H1 (cell line): ENCODE data around the gene MAP7. TPM values are rescaled to one million over a fixed set of nuclear protein-coding genes. Genes with fewer than 3 reads are reported as not detected.

Source experiments
- CTCF ChIA-PET: fragments of 300-600 bp; sonication (Branson Sonifier 250); formaldehyde crosslinking; loops from one replicate; lab custom pipeline; 2021; ENCODE audit not compliant: partially characterized antibody; lab: Charles Lee
- POLR2A ChIA-PET: fragments of 300-600 bp; sonication (Branson Sonifier 250); formaldehyde crosslinking; loops from one replicate; lab custom pipeline; 2021; ENCODE audit warnings: inconsistent platforms; ENCODE audit not compliant: partially characterized antibody; lab: Charles Lee
- DNase-seq, 2 experiments: peaks; one replicate each; pipeline versions ENCODE4 v3.0.0 to v3.0.0-alpha.2; 2010 to 2022; ENCODE audit warnings: low spot score in 2 of 2, low read depth in 1 of 2, mixed read lengths in 1 of 2
- FAIRE-seq: peaks from 2 replicates; lab custom pipeline; 2011; peaks lifted over from hg19 to GRCh38; lab: Jason Lieb, UNC
- H2AFZ ChIP-seq: 2 replicates; pipeline ENCODE4 v1.8.1; 2012; ENCODE audit warnings: low read length, inconsistent platforms
- H2AK5ac ChIP-seq: 2 replicates; pipeline ENCODE4 v1.6.1; 2013; ENCODE audit warnings: low read depth, low read length
- H2BK120ac ChIP-seq: replicated peaks from 2 replicates; pipeline ENCODE3; 2013; ENCODE audit warnings: low read depth, low read length, inconsistent platforms
- H2BK12ac ChIP-seq: 2 replicates; pipeline ENCODE4 v1.6.1; 2013; ENCODE audit warnings: low read depth, low read length
- H2BK15ac ChIP-seq: 2 replicates; pipeline ENCODE4 v1.6.1; 2013; ENCODE audit warnings: low read length
- H2BK20ac ChIP-seq: 2 replicates; pipeline ENCODE4 v1.6.1; 2013; ENCODE audit warnings: low read length
- H2BK5ac ChIP-seq: 2 replicates; pipeline ENCODE4 v1.6.1; 2013; ENCODE audit warnings: low read depth, low read length
- H3K14ac ChIP-seq: 2 replicates; pipeline ENCODE4 v1.6.1; 2013; ENCODE audit warnings: inconsistent platforms; ENCODE audit not compliant: insufficient read length
- H3K18ac ChIP-seq: 2 replicates; pipeline ENCODE4 v1.6.1; 2013; ENCODE audit warnings: low read length; ENCODE audit errors: extremely low read depth
- H3K23ac ChIP-seq: 2 replicates; pipeline ENCODE4 v1.6.1; 2013; ENCODE audit warnings: inconsistent platforms; ENCODE audit not compliant: insufficient read length
- H3K23me2 ChIP-seq: 2 replicates; pipeline ENCODE4 v1.6.1; 2013; ENCODE audit warnings: low read depth, low read length
- H3K27ac ChIP-seq: 2 replicates; pipeline ENCODE4 v1.6.1; 2011; ENCODE audit warnings: low read depth, low read length, inconsistent platforms
- H3K27me3 ChIP-seq, 4 experiments: replicated peaks in 1 of 4; 1 replicate in 1 of 4; 2 replicates in 3 of 4; pipeline versions ENCODE4 v1.6.1 to v1.8.1; 2011 to 2013; ENCODE audit warnings: low read length in 3 of 4, mild to moderate bottlenecking in 3 of 4, inconsistent platforms in 2 of 4, mixed read lengths in 2 of 4, moderate library complexity in 1 of 4; ENCODE audit not compliant: control insufficient read depth in 3 of 4, insufficient read depth in 3 of 4; ENCODE audit errors: extremely low read depth in 1 of 4
- H3K36me3 ChIP-seq, 4 experiments: 2 replicates each; pipeline versions ENCODE4 v1.6.1 to v1.8.1; 2011 to 2013; ENCODE audit warnings: mild to moderate bottlenecking in 4 of 4, low read length in 3 of 4, moderate library complexity in 2 of 4, control low read depth in 1 of 4, inconsistent platforms in 1 of 4; ENCODE audit not compliant: insufficient read depth in 4 of 4, control insufficient read depth in 2 of 4
- H3K4ac ChIP-seq: replicated peaks from 2 replicates; pipeline ENCODE3; 2013; ENCODE audit warnings: low read length, low read depth, mixed read lengths, inconsistent platforms; ENCODE audit not compliant: insufficient read length
- H3K4me1 ChIP-seq, 4 experiments: replicated peaks in 1 of 4; 1 replicate in 1 of 4; 2 replicates in 3 of 4; pipeline versions ENCODE4 v1.6.1 to v1.8.1; 2011 to 2013; ENCODE audit warnings: low read length in 3 of 4, inconsistent platforms in 2 of 4, mixed read lengths in 1 of 4; ENCODE audit not compliant: insufficient read depth in 4 of 4, control insufficient read depth in 3 of 4
- H3K4me2 ChIP-seq, 2 experiments: 2 replicates each; pipeline versions ENCODE4 v1.6.1 to v1.8.1; 2011 to 2013; ENCODE audit warnings: low read depth in 2 of 2, low read length in 2 of 2, control low read depth in 1 of 2, inconsistent platforms in 1 of 2, mild to moderate bottlenecking in 1 of 2; ENCODE audit not compliant: insufficient read depth in 1 of 2
- H3K4me3 ChIP-seq, 4 experiments: fragments of 200-600, 300-600 bp in 1 of 4; sonication (generic), shearing (Covaris generic), sonication (Bioruptor Twin) in 1 of 4; 2 replicates each; pipeline versions ENCODE4 v1.5.1 to v1.8.1; 2011 to 2016; ENCODE audit warnings: low read length in 4 of 4, low read depth in 3 of 4, control low read depth in 2 of 4, inconsistent platforms in 2 of 4, mild to moderate bottlenecking in 2 of 4, mixed read lengths in 1 of 4, moderate library complexity in 1 of 4; ENCODE audit not compliant: insufficient read depth in 2 of 4; ENCODE audit errors: extremely low read depth in 1 of 4
- H3K56ac ChIP-seq: replicated peaks from 2 replicates; pipeline ENCODE3; 2013; ENCODE audit warnings: low read depth, mild to moderate bottlenecking, mixed read lengths, low read length, inconsistent platforms; ENCODE audit not compliant: insufficient read length
- H3K79me1 ChIP-seq: 2 replicates; pipeline ENCODE4 v1.6.1; 2013; ENCODE audit warnings: low read depth, low read length, control low read depth
- H3K79me2 ChIP-seq, 2 experiments: 2 replicates each; pipeline versions ENCODE4 v1.6.1 to v1.8.1; 2012 to 2013; ENCODE audit warnings: low read length in 2 of 2, mild to moderate bottlenecking in 2 of 2, inconsistent platforms in 1 of 2; ENCODE audit not compliant: insufficient read depth in 2 of 2, control insufficient read depth in 1 of 2
- H3K9ac ChIP-seq, 4 experiments: replicated peaks in 1 of 4; 1 replicate in 1 of 4; 2 replicates in 3 of 4; pipeline versions ENCODE4 v1.6.1 to v1.8.1; 2011 to 2013; ENCODE audit warnings: low read depth in 3 of 4, low read length in 3 of 4, control low read depth in 2 of 4, mild to moderate bottlenecking in 2 of 4, moderate library complexity in 2 of 4, inconsistent platforms in 1 of 4; ENCODE audit errors: extremely low read depth in 1 of 4
- H3K9me3 ChIP-seq, 2 experiments: 2 replicates each; pipeline versions ENCODE4 v1.6.1 to v1.8.1; 2012 to 2013; ENCODE audit warnings: mild to moderate bottlenecking in 2 of 2, moderate library complexity in 2 of 2, control low read depth in 1 of 2, inconsistent platforms in 1 of 2, low read depth in 1 of 2, low read length in 1 of 2, mixed read lengths in 1 of 2; ENCODE audit not compliant: insufficient read depth in 2 of 2
- H4K20me1 ChIP-seq, 2 experiments: replicated peaks in 1 of 2; 2 replicates each; pipeline versions ENCODE3 to v1.8.1; 2011 to 2013; ENCODE audit warnings: inconsistent platforms in 2 of 2, low read length in 2 of 2, mild to moderate bottlenecking in 1 of 2; ENCODE audit not compliant: insufficient read depth in 2 of 2, control insufficient read depth in 1 of 2
- H4K5ac ChIP-seq: 2 replicates; pipeline ENCODE4 v1.6.1; 2013; ENCODE audit warnings: low read length, low read depth, mixed read lengths, inconsistent platforms; ENCODE audit not compliant: insufficient read length
- H4K8ac ChIP-seq: 2 replicates; pipeline ENCODE4 v1.8.0; 2013; ENCODE audit warnings: mild to moderate bottlenecking, moderate library complexity, low read length, inconsistent platforms; ENCODE audit not compliant: insufficient read depth; ENCODE audit errors: extremely low read depth
- H4K91ac ChIP-seq: replicated peaks from 2 replicates; pipeline ENCODE3; 2013; ENCODE audit warnings: low read length, mixed read lengths, inconsistent platforms; ENCODE audit not compliant: insufficient read length
- KDM1A ChIP-seq: fragments of 200-600, 300-600 bp; sonication (generic); IDR thresholded peaks from 2 replicates; pipeline ENCODE4 v1.7.1; 2016; ENCODE audit warnings: mild to moderate bottlenecking, low read length, borderline replicate concordance
- MAX ChIP-seq: IDR thresholded peaks from 2 replicates; pipeline ENCODE4 v1.6.1; 2012; ENCODE audit warnings: inconsistent platforms
- SP4 ChIP-seq: IDR thresholded peaks from 2 replicates; pipeline ENCODE4 v1.6.1; 2012; ENCODE audit warnings: low read length, inconsistent platforms
- ZNF274 ChIP-seq: IDR thresholded peaks from 2 replicates; pipeline ENCODE4 v1.7.0; 2012; ENCODE audit warnings: low read length, borderline replicate concordance; ENCODE audit errors: extremely low read depth
- polyA plus RNA-seq, 7 experiments: library from polyadenylated mRNA; depleted of rRNA in 3 of 7; stranded (reverse) in 5 of 7; unstranded in 2 of 7; fragments of >200 nt in 5 of 7; fragments of 200-250 nt in 2 of 7; gene quantifications; 1 replicate in 5 of 7; 2 replicates in 1 of 7; 4 replicates in 1 of 7; pipeline versions ENCODE4 v1.2.1 to v1.2.3, GENCODE V29; 2011 to 2013; ENCODE audit warnings: missing spikeins in 2 of 7, mixed read lengths in 2 of 7
- total RNA-seq: library from RNA; stranded (reverse); fragmentation: NEBNext Ultra II Directional; extraction: Animal tissue kit (Norgen Biotek cat#: 25700); gene quantifications from 2 replicates; pipeline ENCODE4 v1.2.1, GENCODE V29; 2021

The MAP7 gene
- total and polyA plus RNA-seq, 2 of the 8 experiments (the other 6 are each of a cell fraction or from before 2014, with no cell fraction given) = 13.5 to 66.9 TPM

- Histone ChIP-seq H2AK5ac (no peak overlapping the region), H4K91ac (no peak overlapping the region), H3K4me2 (no peak overlapping the region), H2BK5ac (no peak overlapping the region), H3K14ac (no peak overlapping the region), H4K20me1 (no peaks in the 10 kb centered on the region), H2BK20ac (no peak overlapping the region), H3K4me3 (no peak overlapping the region), H2AFZ (no peak overlapping the region), H2BK12ac (no peak overlapping the region), H3K27me3 (no peaks in the 10 kb centered on the region), H3K23ac (no peak overlapping the region), H3K4ac (no peak overlapping the region), H3K4me1 (no peaks in the 10 kb centered on the region), H3K9ac (no peak overlapping the region), H3K79me2 (no peaks in the 10 kb centered on the region), H3K79me1 (no peaks in the 10 kb centered on the region), H3K27ac (no peak overlapping the region), H4K8ac (no peak overlapping the region), H3K18ac (no peak overlapping the region), H2BK120ac (no peak overlapping the region), H4K5ac (no peak overlapping the region), H2BK15ac (no peak overlapping the region), H3K36me3 (peaks cover 0 to 3% (median 0%) of the 10 kb centered on the region in 4 experiments; a peak in 2 of 8 replicates), H3K9me3 (no peaks in the 10 kb centered on the region), H3K23me2 (no peaks in the 10 kb centered on the region; the same call in 1 of the 2 replicates), H3K56ac (no peak overlapping the region)
- POLR2A ChIA-PET = no interaction called here
- FAIRE-seq = no peak
- CTCF ChIA-PET = no interaction called here
- no peak for DNase-seq
- TF ChIP-seq MAX (no peak), SP4 (no peak), ZNF274 (no peak), KDM1A (no peak)
These were observed 167.5 kb downstream of the MAP7 start for GRCh38 chr6:136382676-136383252.
